Muscle layer of colon (tissue), 2 donors: Measurements from ENCODE around the gene BACH2.

ENCODE experiments used
- H3K27ac ChIP-seq: one replicate; pipeline ENCODE4 v1.7.0; 2013; ENCODE audit warnings: low read depth, mild to moderate bottlenecking, low read length, moderate library complexity
- H3K27me3 ChIP-seq, 2 donors: one replicate each; pipeline ENCODE4 v1.7.0; 2013; ENCODE audit warnings: low read length in 2 of 2, mild to moderate bottlenecking in 2 of 2; ENCODE audit not compliant: insufficient read depth in 2 of 2, control insufficient read depth in 1 of 2
- H3K36me3 ChIP-seq: one replicate; pipeline ENCODE4 v1.7.0; 2013; ENCODE audit warnings: mild to moderate bottlenecking, low read length; ENCODE audit not compliant: insufficient read depth
- H3K4me1 ChIP-seq: one replicate; pipeline ENCODE4 v1.7.0; 2013; ENCODE audit warnings: mild to moderate bottlenecking, low read length; ENCODE audit not compliant: insufficient read depth
- H3K4me3 ChIP-seq, 2 donors: one replicate each; pipeline ENCODE4 v1.7.0; 2013; ENCODE audit warnings: low read length in 2 of 2, low read depth in 1 of 2, mild to moderate bottlenecking in 1 of 2, moderate library complexity in 1 of 2
- H3K9ac ChIP-seq: one replicate; pipeline ENCODE4 v1.7.0; 2013; ENCODE audit warnings: low read length
- H3K9me3 ChIP-seq: one replicate; pipeline ENCODE4 v1.7.0; 2013; ENCODE audit warnings: mild to moderate bottlenecking, low read length
- donor health status: abdominal sarcoma.
- donor health status: Adenocarcinoma of cecum.

BACH2 gene

DNA sequence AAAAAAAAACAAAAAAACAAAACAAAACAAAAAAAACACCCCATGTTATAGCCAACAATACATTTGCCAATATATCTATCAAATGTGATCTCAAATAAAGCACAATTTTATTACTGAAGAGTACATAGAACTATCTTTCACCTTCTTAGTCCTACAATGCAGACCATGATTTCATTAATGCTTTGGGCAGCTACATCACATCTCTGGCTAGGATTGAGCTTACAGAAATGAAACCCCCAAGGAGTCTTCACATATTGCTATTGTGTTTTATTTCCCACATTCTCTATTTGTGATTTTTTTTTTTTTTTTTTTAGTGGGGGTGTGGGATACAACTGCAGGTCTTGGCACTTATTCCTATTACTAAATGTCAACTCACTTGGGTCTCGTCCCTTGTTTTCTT lies 189.3 kb downstream of the BACH2 start:
- no peak overlapping the region for H3K9ac ChIP-seq
- H3K27me3 ChIP-seq, result no peaks in the 10 kb centered on the region
- H3K36me3 ChIP-seq, result no peaks in the 10 kb centered on the region
- no peak overlapping the region for H3K27ac ChIP-seq
- H3K4me3 ChIP-seq, result no peak overlapping the region
- no peaks in the 10 kb centered on the region for H3K9me3 ChIP-seq
- H3K4me1 ChIP-seq, result no peaks in the 10 kb centered on the region

DNA sequence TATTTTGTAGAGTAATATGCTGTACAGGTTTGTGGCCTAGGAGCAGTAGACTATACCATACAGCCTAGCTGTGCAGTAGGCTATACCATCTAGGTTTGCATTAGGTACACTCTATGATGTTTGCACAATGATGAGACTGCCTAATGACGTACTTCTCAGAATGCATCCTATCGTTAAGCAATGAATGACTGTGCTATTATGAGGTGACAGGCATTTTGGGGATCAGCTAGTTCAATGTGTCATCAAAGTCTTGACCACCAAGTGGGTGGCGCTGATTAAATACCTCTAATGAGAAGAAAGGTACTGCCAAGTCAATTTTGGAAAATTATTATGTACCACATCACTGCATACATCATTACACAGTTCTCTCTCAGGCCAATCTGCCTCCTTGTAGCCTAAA lies 190.2 kb downstream of the BACH2 start:
- Histone ChIP-seq H3K4me3 (no peak overlapping the region), H3K4me1 (no peaks in the 10 kb centered on the region), H3K27ac (no peak overlapping the region), H3K9me3 (no peaks in the 10 kb centered on the region), H3K36me3 (no peaks in the 10 kb centered on the region), H3K9ac (no peak overlapping the region), H3K27me3 (no peaks in the 10 kb centered on the region)

DNA sequence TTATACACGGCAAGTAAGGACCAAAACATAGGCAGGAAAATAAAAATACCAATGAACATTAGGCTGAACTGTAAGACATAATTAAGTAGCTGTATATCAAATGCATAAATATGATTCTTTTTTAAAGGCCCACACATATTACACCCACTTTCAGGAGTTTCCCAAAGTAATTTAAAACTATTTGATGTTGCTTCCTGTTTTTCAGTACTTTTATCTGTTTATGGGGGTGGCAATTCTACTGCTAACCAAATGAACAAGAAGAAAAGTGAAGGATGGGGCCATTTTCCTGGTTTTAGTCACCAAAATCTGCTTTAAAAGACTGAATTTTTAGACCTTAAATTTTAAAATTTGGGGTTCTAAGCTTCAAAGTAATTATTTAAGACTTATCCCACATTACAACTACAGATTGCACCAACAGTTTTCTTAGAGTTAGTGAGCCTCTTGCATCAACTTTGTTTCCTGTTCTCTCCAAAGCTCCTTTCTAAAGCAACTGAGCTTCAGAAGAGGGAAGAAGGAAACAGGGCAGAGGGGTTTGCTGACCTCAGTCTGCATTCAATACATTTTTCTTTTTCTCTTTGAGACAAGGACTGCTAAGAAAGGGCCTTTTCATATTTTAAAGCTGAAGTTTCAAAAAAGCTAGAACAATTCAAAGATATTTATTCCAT lies 191.0 kb downstream of the BACH2 start:
- H3K27me3 ChIP-seq, result no peaks in the 10 kb centered on the region
- no peak overlapping the region for H3K27ac ChIP-seq
- H3K9me3 ChIP-seq, result no peaks in the 10 kb centered on the region
- no peak overlapping the region for H3K4me3 ChIP-seq
- no peak overlapping the region for H3K9ac ChIP-seq
- H3K36me3 ChIP-seq, result no peaks in the 10 kb centered on the region
- H3K4me1 ChIP-seq, result no peaks in the 10 kb centered on the region

DNA sequence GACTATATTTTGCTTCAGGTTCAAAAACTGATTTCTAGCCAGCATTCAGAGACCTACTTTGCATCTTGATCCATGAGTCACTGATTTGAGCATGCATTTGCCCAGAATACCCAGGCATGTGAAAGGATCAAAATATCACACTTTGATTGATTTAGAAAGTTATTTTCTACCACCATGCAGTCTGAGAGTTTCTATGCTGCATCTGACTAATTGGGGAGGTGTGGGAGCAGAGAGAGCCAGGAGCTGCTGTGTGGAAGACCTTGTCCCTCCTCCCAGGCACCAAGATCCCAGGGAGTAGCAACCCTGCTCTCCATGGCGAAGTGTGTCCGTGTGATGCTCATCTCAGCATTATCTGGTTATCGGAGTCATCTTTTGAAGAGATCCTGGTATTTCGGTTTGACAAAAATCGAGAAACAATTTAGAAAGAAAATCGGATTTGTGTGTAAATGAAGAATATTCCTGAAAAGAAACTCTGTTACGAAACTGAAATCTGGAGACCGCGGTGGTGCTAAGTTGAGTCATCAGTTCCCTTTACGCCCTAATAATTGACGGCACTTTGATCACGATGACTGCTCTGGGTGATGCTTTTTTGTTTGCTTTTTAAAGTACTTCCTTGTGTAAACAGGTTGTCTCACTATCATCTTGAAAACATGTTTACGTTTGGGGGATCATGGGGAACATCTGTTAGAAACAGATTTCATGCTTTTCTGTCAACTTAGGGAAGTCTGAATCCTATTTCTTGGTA lies 193.4 kb downstream of the BACH2 start:
- Histone ChIP-seq H3K27me3 (no peaks in the 10 kb centered on the region), H3K36me3 (no peaks in the 10 kb centered on the region), H3K9me3 (no peaks in the 10 kb centered on the region), H3K4me3 (no peak overlapping the region), H3K9ac (no peak overlapping the region), H3K27ac (no peak overlapping the region), H3K4me1 (peaks cover 7% of the 10 kb centered on the region)

DNA sequence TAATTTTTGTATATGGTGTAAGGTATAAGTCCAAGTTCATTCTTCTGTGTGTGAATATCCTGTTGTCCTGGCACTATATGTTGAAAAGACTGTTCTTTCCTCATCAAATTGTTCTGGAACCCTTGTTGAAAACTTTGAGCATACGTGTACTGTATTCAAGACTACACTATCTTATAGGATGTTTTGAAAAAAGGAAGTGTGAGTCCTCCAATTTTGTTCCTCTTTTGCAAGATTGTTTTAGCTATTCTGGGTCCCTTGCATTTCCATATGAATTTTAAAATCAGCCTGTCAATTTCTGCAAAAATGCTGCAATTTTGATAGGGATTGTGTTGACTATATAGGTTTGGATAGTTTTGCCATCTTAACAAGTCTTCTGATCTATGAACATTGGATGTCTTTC lies 195.2 kb downstream of the BACH2 start:
- no peak overlapping the region for H3K27ac ChIP-seq
- no peaks in the 10 kb centered on the region for H3K9me3 ChIP-seq
- H3K36me3 ChIP-seq, result no peaks in the 10 kb centered on the region
- no peak overlapping the region for H3K9ac ChIP-seq
- H3K4me1 ChIP-seq, result peaks cover 23% of the 10 kb centered on the region
- H3K4me3 ChIP-seq, result no peak overlapping the region
- no peaks in the 10 kb centered on the region for H3K27me3 ChIP-seq

DNA sequence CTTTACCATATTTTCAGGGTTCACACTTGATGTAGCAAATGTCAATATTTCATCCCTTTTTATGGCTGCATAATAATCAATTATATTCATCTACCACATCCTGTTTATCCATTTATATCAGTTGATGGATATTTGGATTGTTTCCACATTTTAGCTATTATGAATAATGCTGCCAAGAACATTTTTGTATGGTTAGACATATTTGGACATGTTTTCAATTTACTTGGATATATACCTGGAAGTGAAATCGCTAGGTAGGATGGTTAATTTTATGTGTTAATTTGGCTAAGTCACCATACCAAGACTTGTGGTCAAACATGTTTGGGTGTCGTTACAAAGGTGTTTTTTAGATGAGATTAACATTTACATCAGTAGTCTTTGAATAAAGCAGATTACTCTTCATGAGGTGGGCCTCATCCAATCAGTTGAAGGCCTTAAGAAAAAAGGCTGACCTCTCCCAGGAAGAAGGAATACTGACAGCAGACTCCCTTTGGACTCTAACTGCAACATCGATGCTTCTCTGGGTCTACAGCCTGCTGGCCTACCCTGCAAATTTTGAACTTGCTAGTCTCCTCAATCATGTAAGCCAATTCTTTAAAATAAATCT lies 196.5 kb downstream of the BACH2 start:
- no peaks in the 10 kb centered on the region for H3K9me3 ChIP-seq
- no peaks in the 10 kb centered on the region for H3K27me3 ChIP-seq
- H3K36me3 ChIP-seq, result no peaks in the 10 kb centered on the region
- H3K4me1 ChIP-seq, result peaks cover 23% of the 10 kb centered on the region
- no peak overlapping the region for H3K27ac ChIP-seq
- no peak overlapping the region for H3K9ac ChIP-seq
- H3K4me3 ChIP-seq, result no peak overlapping the region

DNA sequence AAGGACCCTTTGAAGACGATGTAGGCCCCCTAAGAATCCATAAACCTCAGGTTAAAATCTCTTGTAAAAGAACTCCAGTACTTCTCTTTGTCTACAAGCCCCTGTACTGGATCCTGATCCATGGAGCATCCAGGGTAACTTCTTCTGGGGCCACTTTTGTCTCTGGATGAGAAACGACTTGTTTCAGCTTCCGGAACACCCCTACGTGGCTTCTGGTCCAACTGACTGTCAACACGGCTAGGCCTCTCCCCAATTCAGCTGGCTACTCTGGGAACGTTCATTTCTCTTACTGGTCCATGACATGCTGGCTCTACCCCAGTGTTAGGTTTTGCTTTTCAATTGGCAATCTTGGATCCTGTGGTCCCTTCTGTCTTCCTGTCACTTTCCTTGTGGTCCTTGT lies 198.0 kb downstream of the BACH2 start:
- no peaks in the 10 kb centered on the region for H3K27me3 ChIP-seq
- H3K27ac ChIP-seq, result peak overlapping the region; percentile 27
- no peak overlapping the region for H3K9ac ChIP-seq
- H3K4me3 ChIP-seq, result no peak overlapping the region
- no peaks in the 10 kb centered on the region for H3K36me3 ChIP-seq
- H3K4me1 ChIP-seq, result peaks cover 23% of the 10 kb centered on the region
- H3K9me3 ChIP-seq, result no peaks in the 10 kb centered on the region

DNA sequence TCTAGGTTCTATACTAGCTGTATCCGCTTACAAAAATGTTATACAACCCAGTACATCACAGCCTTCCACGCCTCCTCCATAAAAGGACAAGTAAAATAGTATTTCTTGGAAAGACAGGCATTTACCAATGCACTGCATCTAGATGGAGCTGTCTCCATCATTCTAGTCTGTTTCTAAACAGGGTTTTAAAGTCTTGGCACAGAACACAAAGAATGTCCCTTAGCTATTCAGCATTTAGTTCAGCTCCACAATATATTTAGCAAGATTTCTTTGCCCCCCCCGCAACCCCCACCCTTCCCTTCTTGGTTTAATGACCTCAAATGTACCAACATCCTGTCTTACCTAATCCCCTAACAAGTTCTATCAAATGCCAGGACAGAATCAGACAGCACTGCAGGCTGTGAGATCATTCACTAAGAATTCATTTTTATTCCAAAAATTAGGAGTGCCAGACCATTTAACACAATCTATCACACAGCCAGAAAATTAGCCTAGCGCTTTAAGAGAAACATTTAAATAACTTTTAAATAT lies 198.6 kb downstream of the BACH2 start:
- Histone ChIP-seq H3K4me3 (no peak overlapping the region), H3K27ac (peak overlapping the region; percentile 27), H3K4me1 (peaks cover 23% of the 10 kb centered on the region), H3K27me3 (no peaks in the 10 kb centered on the region), H3K36me3 (no peaks in the 10 kb centered on the region), H3K9ac (no peak overlapping the region), H3K9me3 (no peaks in the 10 kb centered on the region)

DNA sequence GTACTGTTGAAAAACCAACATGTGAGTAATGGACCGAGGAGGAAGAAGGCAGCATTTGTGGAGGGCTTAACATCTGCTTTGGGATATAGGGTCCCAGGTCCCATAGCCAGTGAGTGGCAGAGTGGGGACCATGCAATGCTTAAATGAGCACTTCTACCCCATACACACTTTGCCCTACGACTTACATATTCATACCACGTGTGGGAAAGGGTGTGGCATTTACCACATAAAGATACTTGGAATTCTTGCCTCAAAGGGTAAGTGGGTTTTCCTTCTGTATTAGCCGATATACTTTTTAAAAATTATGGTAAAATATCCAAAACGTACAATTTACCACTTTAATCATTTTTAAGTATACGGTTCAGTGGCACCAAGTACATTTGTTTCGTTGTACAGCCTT lies 199.3 kb downstream of the BACH2 start:
- H3K4me3 ChIP-seq, result no peak overlapping the region
- no peaks in the 10 kb centered on the region for H3K36me3 ChIP-seq

DNA sequence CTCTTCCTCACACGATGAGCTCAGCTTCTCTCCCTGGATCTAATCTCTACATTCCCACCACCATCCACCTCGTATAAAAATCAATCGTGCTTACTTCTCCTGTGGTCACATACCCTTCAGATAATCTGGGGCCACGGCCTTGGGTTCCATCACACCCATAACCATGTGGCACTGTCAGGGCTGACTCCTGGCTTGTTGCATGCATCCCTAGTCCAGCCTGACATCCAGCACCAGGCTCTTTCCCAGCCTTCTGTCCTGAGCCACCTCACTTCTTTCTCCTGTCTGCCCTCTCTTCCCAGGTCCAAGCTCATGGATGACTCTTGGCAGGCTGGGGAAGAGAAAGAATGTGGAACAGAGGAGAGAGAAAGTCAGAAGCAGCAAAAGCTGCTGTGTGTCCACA lies 199.8 kb downstream of the BACH2 start:
- no peak overlapping the region for H3K27ac ChIP-seq
- H3K9ac ChIP-seq, result no peak overlapping the region
- no peak overlapping the region for H3K4me3 ChIP-seq
- peaks cover 23% of the 10 kb centered on the region for H3K4me1 ChIP-seq
- no peaks in the 10 kb centered on the region for H3K36me3 ChIP-seq
- H3K27me3 ChIP-seq, result no peaks in the 10 kb centered on the region
- no peaks in the 10 kb centered on the region for H3K9me3 ChIP-seq

More for the DNA sequence above, 199.3 kb downstream of the BACH2 start:
- Histone ChIP-seq H3K27me3 (no peaks in the 10 kb centered on the region), H3K27ac (peak overlapping the region; percentile 7), H3K9me3 (no peaks in the 10 kb centered on the region), H3K4me1 (peaks cover 23% of the 10 kb centered on the region), H3K9ac (no peak overlapping the region)

DNA sequence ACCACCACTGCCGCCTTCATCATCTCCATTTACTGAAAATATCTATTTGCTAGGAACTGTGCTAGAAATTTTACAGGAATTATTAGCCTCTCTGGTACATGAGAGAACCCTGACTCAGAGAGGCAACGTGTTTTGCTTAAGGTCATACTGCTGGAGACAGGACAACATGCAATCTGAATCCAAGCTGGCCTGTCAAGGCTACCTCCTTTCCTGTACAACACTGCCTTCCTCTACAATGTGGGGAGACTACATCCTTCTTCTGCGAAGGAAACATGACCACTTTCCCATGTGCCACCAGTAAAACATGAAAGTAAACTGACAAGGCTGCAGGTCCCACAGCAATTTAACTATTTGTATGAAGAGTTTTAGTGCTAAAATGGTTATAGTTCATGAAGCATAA lies 200.9 kb downstream of the BACH2 start:
- Histone ChIP-seq H3K9me3 (no peaks in the 10 kb centered on the region), H3K4me3 (no peak overlapping the region), H3K4me1 (peaks cover 23% of the 10 kb centered on the region), H3K36me3 (no peaks in the 10 kb centered on the region), H3K9ac (no peak overlapping the region), H3K27me3 (no peaks in the 10 kb centered on the region), H3K27ac (no peak overlapping the region)
